ENCODE data around the gene MICA.

MICA gene

DNA sequence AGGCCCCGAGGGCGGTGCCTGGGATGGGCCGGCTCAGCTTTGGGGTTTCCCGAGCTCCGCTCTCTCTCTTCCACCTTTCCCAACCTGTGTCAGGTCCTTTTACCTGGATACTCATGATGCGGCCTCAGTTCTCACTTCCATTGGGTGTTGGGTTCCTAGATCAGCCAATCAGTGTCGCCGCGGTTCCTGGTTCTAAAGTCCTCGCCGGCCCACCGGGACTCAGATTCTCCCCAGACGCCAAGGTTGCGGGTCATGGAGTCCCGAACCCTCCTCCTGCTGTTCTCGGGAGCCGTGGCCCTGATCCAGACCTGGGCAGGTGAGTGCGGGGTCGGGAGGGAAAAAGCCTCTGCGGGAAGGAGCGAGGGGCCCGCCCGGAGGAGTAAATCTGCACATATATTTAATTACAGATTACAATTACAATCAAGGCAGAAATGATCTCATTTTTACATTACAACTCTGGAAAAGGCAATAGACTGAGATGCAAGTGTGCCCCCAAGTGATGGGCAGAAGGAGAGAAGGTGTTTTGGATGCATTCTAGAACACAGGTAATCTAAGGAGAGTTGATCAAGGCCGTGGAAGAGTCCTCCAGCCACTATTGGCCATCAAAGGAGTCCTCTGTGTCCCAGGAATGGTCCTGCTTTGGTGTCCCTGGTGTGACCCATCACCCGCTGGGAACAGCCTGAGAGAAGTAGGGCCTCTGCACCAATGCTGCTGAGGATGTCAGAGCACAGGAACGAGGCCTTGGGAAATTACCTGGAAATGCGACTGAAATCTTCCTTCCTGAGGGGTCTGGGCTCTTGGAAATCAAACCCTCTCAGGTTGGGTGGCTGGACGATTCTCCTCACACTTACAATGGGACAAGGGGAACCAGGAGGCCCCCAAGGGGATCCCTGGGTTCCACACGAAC, 59.8 kb downstream of the MICA start (continued):
- TF ChIP-seq, protein P1, sequence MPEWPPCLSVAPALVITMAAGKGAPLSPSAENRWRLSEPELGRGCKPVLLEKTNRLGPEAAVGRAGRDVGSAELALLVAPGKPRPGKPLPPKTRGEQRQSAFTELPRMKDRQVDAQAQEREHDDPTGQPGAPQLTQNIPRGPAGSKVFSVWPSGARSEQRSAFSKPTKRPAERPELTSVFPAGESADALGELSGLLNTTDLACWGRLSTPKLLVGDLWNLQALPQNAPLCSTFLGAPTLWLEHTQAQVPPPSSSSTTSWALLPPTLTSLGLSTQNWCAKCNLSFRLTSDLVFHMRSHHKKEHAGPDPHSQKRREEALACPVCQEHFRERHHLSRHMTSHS (tag by site-specific recombination; IDR thresholded peaks at IDR 0.05): no peak
- peak; percentile 38; the same call in 1 of the 2 replicates for TF ChIP-seq ZBTB17 (tag by site-specific recombination; IDR thresholded peaks at IDR 0.05)
- peak; percentile 99 for TF ChIP-seq ZXDB (tag by site-specific recombination; IDR thresholded peaks at IDR 0.05)
- TF ChIP-seq ZNF830 (tag by site-specific recombination; IDR thresholded peaks at IDR 0.05; ENCODE audit: low read depth): no peak
- no peak for TF ChIP-seq ZNF548 (tag by site-specific recombination; IDR thresholded peaks at IDR 0.05)
- no peak; the same call in 1 of the 2 replicates for TF ChIP-seq ZBTB48 (tag by site-specific recombination; IDR thresholded peaks at IDR 0.05)
- no peak for TF ChIP-seq ZNF621 (tag by site-specific recombination; IDR thresholded peaks at IDR 0.05)
- TF ChIP-seq, protein P2, sequence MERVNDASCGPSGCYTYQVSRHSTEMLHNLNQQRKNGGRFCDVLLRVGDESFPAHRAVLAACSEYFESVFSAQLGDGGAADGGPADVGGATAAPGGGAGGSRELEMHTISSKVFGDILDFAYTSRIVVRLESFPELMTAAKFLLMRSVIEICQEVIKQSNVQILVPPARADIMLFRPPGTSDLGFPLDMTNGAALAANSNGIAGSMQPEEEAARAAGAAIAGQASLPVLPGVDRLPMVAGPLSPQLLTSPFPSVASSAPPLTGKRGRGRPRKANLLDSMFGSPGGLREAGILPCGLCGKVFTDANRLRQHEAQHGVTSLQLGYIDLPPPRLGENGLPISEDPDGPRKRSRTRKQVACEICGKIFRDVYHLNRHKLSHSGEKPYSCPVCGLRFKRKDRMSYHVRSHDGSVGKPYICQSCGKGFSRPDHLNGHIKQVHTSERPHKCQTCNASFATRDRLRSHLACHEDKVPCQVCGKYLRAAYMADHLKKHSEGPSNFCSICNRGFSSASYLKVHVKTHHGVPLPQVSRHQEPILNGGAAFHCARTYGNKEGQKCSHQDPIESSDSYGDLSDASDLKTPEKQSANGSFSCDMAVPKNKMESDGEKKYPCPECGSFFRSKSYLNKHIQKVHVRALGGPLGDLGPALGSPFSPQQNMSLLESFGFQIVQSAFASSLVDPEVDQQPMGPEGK (tag by site-specific recombination; IDR thresholded peaks at IDR 0.05): peak; percentile 27; the same call in 1 of the 2 replicates
- no peak for TF ChIP-seq ZNF274 (IDR thresholded peaks at IDR 0.05; ENCODE audit: low read length)
- no peak for TF ChIP-seq ZNF274 (tag by site-specific recombination; IDR thresholded peaks at IDR 0.05; ENCODE audit: borderline replicate concordance)
- peak; percentile 62 for TF ChIP-seq ZNF366 (tag by site-specific recombination; conservative IDR thresholded peaks at IDR 0.05)
- no peak for TF ChIP-seq KLF10 (tag by site-specific recombination; IDR thresholded peaks at IDR 0.05)
- TF ChIP-seq ZNF600 (tag by site-specific recombination; IDR thresholded peaks at IDR 0.05): no peak
- TF ChIP-seq ZNF416 (tag by site-specific recombination; IDR thresholded peaks at IDR 0.05): no peak
- TF ChIP-seq ZNF843 (tag by site-specific recombination; IDR thresholded peaks at IDR 0.05): 0 out of 2 replicates have a peak, but pooled peaks have one; percentile 18
- TF ChIP-seq, protein P3, sequence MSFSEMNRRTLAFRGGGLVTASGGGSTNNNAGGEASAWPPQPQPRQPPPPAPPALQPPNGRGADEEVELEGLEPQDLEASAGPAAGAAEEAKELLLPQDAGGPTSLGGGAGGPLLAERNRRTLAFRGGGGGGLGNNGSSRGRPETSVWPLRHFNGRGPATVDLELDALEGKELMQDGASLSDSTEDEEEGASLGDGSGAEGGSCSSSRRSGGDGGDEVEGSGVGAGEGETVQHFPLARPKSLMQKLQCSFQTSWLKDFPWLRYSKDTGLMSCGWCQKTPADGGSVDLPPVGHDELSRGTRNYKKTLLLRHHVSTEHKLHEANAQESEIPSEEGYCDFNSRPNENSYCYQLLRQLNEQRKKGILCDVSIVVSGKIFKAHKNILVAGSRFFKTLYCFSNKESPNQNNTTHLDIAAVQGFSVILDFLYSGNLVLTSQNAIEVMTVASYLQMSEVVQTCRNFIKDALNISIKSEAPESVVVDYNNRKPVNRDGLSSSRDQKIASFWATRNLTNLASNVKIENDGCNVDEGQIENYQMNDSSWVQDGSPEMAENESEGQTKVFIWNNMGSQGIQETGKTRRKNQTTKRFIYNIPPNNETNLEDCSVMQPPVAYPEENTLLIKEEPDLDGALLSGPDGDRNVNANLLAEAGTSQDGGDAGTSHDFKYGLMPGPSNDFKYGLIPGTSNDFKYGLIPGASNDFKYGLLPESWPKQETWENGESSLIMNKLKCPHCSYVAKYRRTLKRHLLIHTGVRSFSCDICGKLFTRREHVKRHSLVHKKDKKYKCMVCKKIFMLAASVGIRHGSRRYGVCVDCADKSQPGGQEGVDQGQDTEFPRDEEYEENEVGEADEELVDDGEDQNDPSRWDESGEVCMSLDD (tag by site-specific recombination; IDR thresholded peaks at IDR 0.05): 0 out of 2 replicates have a peak, but pooled peaks have one; percentile 43
- TF ChIP-seq ZNF2 (tag by site-specific recombination; IDR thresholded peaks at IDR 0.05): no peak
- peak; percentile 44 for TF ChIP-seq SP2 (tag by site-specific recombination; IDR thresholded peaks at IDR 0.05)
- TF ChIP-seq ZNF354C (tag by site-specific recombination; IDR thresholded peaks at IDR 0.05; ENCODE audit: borderline replicate concordance, low read depth): no peak
- TF ChIP-seq SP3 (tag by site-specific recombination; IDR thresholded peaks at IDR 0.05): peak; percentile 41; the same call in 1 of the 2 replicates
- TF ChIP-seq ZNF76 (tag by site-specific recombination; IDR thresholded peaks at IDR 0.05; ENCODE audit: borderline replicate concordance, low read depth): no peak
- TF ChIP-seq ZNF391 (tag by site-specific recombination; IDR thresholded peaks at IDR 0.05; ENCODE audit: borderline replicate concordance, low read depth): no peak
- no peak for TF ChIP-seq ZNF311 (tag by site-specific recombination; IDR thresholded peaks at IDR 0.05; ENCODE audit: borderline replicate concordance)
- no peak for TF ChIP-seq PRDM1 (tag by site-specific recombination; IDR thresholded peaks at IDR 0.05)
- no peak for TF ChIP-seq ZFP3 (tag by site-specific recombination; IDR thresholded peaks at IDR 0.05; ENCODE audit: low read depth)
